Left renal pelvis (tissue), 4 donors: ENCODE results near the gene ACAD11. TPM values are rescaled to one million over a fixed set of nuclear protein-coding genes. Genes with fewer than 3 reads are reported as not detected.
"Not testable (repeated sequence)": the region's sequence is repeated elsewhere in the genome, so short reads cannot be mapped to it uniquely, and the experiment has no call there.

Experiments
- DNase-seq, 4 donors: peaks; one replicate each; pipeline ENCODE4 v3.0.0-alpha.2; 2013; ENCODE audit warnings: low read depth in 4 of 4, low spot score in 3 of 4
- polyA plus RNA-seq, 4 donors: library from polyadenylated mRNA; unstranded; fragments of 120-200 nt; gene quantifications; one replicate each; pipeline ENCODE4 v1.2.1, GENCODE V29; 2013; ENCODE audit not compliant: insufficient read length in 4 of 4

Gene ACAD11
- polyA plus RNA-seq, 4 donors: 22.3 to 45.7 (median 31.9) TPM

- DNase-seq: no peak
Measured at GRCh38 chr3:132556508-132557159, 103.0 kb downstream of the ACAD11 start.

- DNase-seq: not testable (repeated sequence)
Measured at GRCh38 chr3:132556036-132556386, 103.6 kb downstream of the ACAD11 start.

- no peak for DNase-seq
Measured at GRCh38 chr3:132555306-132556035, 104.1 kb downstream of the ACAD11 start.

GRCh38 chr3:132554437-132554836 lies 105.2 kb downstream of the ACAD11 start:
- no peak for DNase-seq

- DNase-seq: no peak
Measured at GRCh38 chr3:132553826-132554225, 105.8 kb downstream of the ACAD11 start.

GRCh38 chr3:132550579-132551305 lies 108.9 kb downstream of the ACAD11 start:
- no peak for DNase-seq

GRCh38 chr3:132549890-132550578 lies 109.6 kb downstream of the ACAD11 start:
- DNase-seq: no peak

GRCh38 chr3:132549169-132549568 lies 110.4 kb downstream of the ACAD11 start:
- no peak for DNase-seq

GRCh38 chr3:132545471-132545870 lies 114.1 kb downstream of the ACAD11 start:
- DNase-seq: no peak

GRCh38 chr3:132544130-132544529 lies 115.5 kb downstream of the ACAD11 start:
- no peak for DNase-seq

GRCh38 chr3:132543011-132543739 lies 116.4 kb downstream of the ACAD11 start:
- no peak for DNase-seq

GRCh38 chr3:132542577-132542976 lies 117.0 kb downstream of the ACAD11 start:
- no peak for DNase-seq

- no peak for DNase-seq
Measured at GRCh38 chr3:132539681-132540080, 119.9 kb downstream of the ACAD11 start.

GRCh38 chr3:132538072-132538471 lies 121.5 kb downstream of the ACAD11 start:
- no peak for DNase-seq

GRCh38 chr3:132537297-132537696 lies 122.3 kb downstream of the ACAD11 start:
- DNase-seq: no peak

GRCh38 chr3:132536442-132537153 lies 123.0 kb downstream of the ACAD11 start:
- no peak for DNase-seq

GRCh38 chr3:132535575-132536441 lies 123.8 kb downstream of the ACAD11 start:
- peak; percentile 25 to 41 (median 31) for DNase-seq

- no peak for DNase-seq
Measured at GRCh38 chr3:132530624-132531023, 129.0 kb downstream of the ACAD11 start.

GRCh38 chr3:132522353-132522752 lies 137.3 kb downstream of the ACAD11 start:
- no peak for DNase-seq
